ENCODE data around the gene WDR88.
"Not testable (repeated sequence)": the region's sequence is repeated elsewhere in the genome, so short reads cannot be mapped to it uniquely, and the experiment has no call there.

WDR88 gene

GRCh38 chr19:33204136-33204973 lies 72.4 kb downstream of the WDR88 start:
- WGBS (ENCODE audit: insufficient coverage, insufficient read length), result no CpG with 5 or more reads among the region's 32 CpGs
- H3K4me1 ChIP-seq (ENCODE audit: control insufficient read depth, insufficient read depth, low read length), result no peaks in the 10 kb centered on the region
- H3K27me3 ChIP-seq (ENCODE audit: control insufficient read depth, insufficient read depth, low read length), result no peaks in the 10 kb centered on the region
- H3K9me3 ChIP-seq (ENCODE audit: control insufficient read depth, insufficient read depth, low read length), result no peaks in the 10 kb centered on the region
- peaks cover 19% of the 10 kb centered on the region; the same call in 1 of the 2 replicates for H3K36me3 ChIP-seq (ENCODE audit: control insufficient read depth, insufficient read depth, low read length)
- no peak overlapping the region for H3K27ac ChIP-seq (ENCODE audit: low read length)
- DNase-seq (ENCODE audit: low read depth, low spot score), result no peak
- no peak overlapping the region for H3K4me3 ChIP-seq (ENCODE audit: low read length)

DNA sequence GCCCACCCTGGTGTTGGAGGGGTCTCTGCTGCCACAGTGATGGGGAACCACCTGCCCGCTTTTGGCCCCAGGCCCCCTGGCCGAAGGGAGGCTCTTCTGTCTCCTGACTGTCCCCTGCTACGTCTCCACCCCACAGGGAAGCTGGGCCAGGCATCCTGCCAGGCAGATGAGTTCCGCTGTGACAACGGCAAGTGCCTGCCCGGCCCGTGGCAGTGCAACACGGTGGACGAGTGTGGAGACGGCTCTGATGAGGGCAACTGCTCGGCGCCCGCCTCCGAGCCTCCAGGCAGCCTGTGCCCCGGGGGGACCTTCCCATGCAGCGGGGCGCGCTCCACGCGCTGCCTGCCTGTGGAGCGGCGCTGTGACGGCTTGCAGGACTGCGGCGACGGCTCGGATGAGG lies 73.2 kb downstream of the WDR88 start:
- peaks cover 19% of the 10 kb centered on the region; the same call in 1 of the 2 replicates for H3K36me3 ChIP-seq (ENCODE audit: control insufficient read depth, insufficient read depth, low read length)
- H3K27me3 ChIP-seq (ENCODE audit: control insufficient read depth, insufficient read depth, low read length), result no peaks in the 10 kb centered on the region
- no peak overlapping the region for H3K27ac ChIP-seq (ENCODE audit: low read length)
- H3K9me3 ChIP-seq (ENCODE audit: control insufficient read depth, insufficient read depth, low read length), result no peaks in the 10 kb centered on the region
- H3K4me1 ChIP-seq (ENCODE audit: control insufficient read depth, insufficient read depth, low read length), result no peaks in the 10 kb centered on the region
- DNase-seq (ENCODE audit: low read depth, low spot score), result no peak
- WGBS (ENCODE audit: insufficient coverage, insufficient read length), result no CpG with 5 or more reads among the region's 27 CpGs
- H3K4me3 ChIP-seq (ENCODE audit: low read length), result no peak overlapping the region

DNA sequence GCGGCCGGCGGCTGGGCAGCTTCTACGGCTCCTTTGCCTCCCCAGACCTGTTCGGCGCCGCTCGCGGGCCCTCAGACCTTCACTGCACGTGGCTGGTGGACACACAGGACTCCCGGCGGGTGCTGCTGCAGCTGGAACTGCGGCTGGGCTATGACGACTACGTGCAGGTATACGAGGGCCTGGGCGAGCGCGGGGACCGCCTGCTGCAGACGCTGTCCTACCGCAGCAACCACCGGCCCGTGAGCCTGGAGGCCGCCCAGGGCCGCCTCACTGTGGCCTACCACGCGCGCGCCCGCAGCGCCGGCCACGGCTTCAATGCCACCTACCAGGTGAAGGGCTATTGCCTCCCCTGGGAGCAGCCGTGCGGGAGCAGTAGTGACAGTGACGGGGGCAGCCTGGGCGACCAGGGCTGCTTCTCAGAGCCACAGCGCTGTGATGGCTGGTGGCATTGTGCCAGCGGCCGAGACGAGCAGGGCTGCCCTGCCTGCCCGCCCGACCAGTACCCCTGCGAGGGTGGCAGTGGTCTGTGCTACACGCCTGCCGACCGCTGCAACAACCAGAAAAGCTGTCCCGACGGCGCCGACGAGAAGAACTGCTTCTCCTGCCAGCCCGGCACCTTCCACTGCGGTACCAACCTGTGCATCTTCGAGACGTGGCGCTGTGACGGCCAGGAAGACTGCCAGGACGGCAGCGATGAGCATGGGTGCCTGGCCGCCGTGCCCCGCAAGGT lies 73.8 kb downstream of the WDR88 start:
- no peak for DNase-seq (ENCODE audit: low read depth, low spot score)
- Histone ChIP-seq H3K27me3 (ENCODE audit: control insufficient read depth, insufficient read depth, low read length) (no peaks in the 10 kb centered on the region), H3K9me3 (ENCODE audit: control insufficient read depth, insufficient read depth, low read length) (no peaks in the 10 kb centered on the region), H3K4me1 (ENCODE audit: control insufficient read depth, insufficient read depth, low read length) (no peaks in the 10 kb centered on the region), H3K4me3 (ENCODE audit: low read length) (no peak overlapping the region), H3K36me3 (ENCODE audit: control insufficient read depth, insufficient read depth, low read length) (peaks cover 19% of the 10 kb centered on the region; the same call in 1 of the 2 replicates), H3K27ac (ENCODE audit: low read length) (no peak overlapping the region)
- WGBS (ENCODE audit: insufficient coverage, insufficient read length), result no CpG with 5 or more reads among the region's 64 CpGs

GRCh38 chr19:33206261-33207039 lies 74.5 kb downstream of the WDR88 start:
- H3K36me3 ChIP-seq (ENCODE audit: control insufficient read depth, insufficient read depth, low read length), result peaks cover 19% of the 10 kb centered on the region; the same call in 1 of the 2 replicates
- WGBS (ENCODE audit: insufficient coverage, insufficient read length), result no CpG with 5 or more reads among the region's 38 CpGs
- no peaks in the 10 kb centered on the region for H3K4me1 ChIP-seq (ENCODE audit: control insufficient read depth, insufficient read depth, low read length)
- H3K4me3 ChIP-seq (ENCODE audit: low read length), result no peak overlapping the region
- no peak overlapping the region for H3K27ac ChIP-seq (ENCODE audit: low read length)
- H3K9me3 ChIP-seq (ENCODE audit: control insufficient read depth, insufficient read depth, low read length), result no peaks in the 10 kb centered on the region
- no peak for DNase-seq (ENCODE audit: low read depth, low spot score)
- no peaks in the 10 kb centered on the region for H3K27me3 ChIP-seq (ENCODE audit: control insufficient read depth, insufficient read depth, low read length)

DNA sequence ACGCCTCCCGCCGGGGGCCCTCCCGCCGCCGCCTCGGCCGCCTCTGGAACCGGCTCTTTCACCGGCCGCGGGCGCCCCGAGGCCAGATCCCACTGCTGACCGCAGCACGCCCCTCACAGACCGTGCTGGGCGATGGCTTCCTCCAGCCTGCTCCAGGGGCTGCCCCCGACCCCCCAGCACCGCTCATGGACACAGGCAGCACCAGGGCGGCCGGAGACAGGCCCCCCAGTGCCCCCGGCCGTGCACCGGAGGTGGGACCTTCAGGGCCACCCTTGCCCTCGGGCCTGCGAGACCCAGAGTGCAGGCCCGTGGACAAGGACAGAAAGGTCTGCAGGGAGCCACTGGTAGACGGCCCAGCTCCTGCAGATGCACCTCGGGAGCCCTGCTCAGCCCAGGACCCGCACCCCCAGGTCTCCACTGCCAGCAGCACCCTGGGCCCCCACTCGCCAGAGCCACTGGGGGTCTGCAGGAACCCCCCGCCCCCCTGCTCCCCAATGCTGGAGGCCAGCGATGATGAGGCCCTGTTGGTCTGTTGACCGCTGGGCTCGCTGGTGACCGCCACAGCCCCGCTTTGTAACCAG lies 75.2 kb downstream of the WDR88 start:
- Histone ChIP-seq H3K4me3 (ENCODE audit: low read length) (no peak overlapping the region), H3K36me3 (ENCODE audit: control insufficient read depth, insufficient read depth, low read length) (peaks cover 19% of the 10 kb centered on the region; the same call in 1 of the 2 replicates), H3K27ac (ENCODE audit: low read length) (no peak overlapping the region), H3K4me1 (ENCODE audit: control insufficient read depth, insufficient read depth, low read length) (no peaks in the 10 kb centered on the region), H3K27me3 (ENCODE audit: control insufficient read depth, insufficient read depth, low read length) (no peaks in the 10 kb centered on the region), H3K9me3 (ENCODE audit: control insufficient read depth, insufficient read depth, low read length) (no peaks in the 10 kb centered on the region)
- no CpG with 5 or more reads among the region's 38 CpGs for WGBS (ENCODE audit: insufficient coverage, insufficient read length)
- no peak for DNase-seq (ENCODE audit: low read depth, low spot score)

DNA sequence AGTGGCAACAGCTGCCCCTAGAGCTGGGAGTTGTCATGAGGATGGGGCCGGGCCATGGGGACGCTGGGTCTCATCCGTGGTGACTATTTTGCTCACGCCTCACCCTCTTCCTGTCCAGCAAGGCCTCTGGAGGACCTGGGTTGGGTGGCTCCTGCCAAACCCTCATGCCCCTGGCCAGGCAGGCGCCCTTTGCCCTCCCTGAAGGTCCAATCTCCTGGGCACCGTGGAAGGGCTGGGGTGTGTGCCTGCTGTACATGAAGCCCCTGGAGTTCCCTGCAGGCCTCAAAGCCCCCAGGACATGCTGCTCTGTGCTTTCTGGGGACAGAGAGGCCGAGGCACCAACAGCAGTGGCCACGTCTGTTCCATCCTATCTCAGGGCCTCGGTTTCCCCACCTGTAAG lies 76.0 kb downstream of the WDR88 start:
- H3K27me3 ChIP-seq (ENCODE audit: control insufficient read depth, insufficient read depth, low read length), result no peaks in the 10 kb centered on the region
- no peak overlapping the region for H3K27ac ChIP-seq (ENCODE audit: low read length)
- no peaks in the 10 kb centered on the region; the same call in 1 of the 2 replicates for H3K4me1 ChIP-seq (ENCODE audit: control insufficient read depth, insufficient read depth, low read length)
- no peaks in the 10 kb centered on the region for H3K9me3 ChIP-seq (ENCODE audit: control insufficient read depth, insufficient read depth, low read length)
- H3K4me3 ChIP-seq (ENCODE audit: low read length), result no peak overlapping the region
- peaks cover 19% of the 10 kb centered on the region; the same call in 1 of the 2 replicates for H3K36me3 ChIP-seq (ENCODE audit: control insufficient read depth, insufficient read depth, low read length)
- no peak for DNase-seq (ENCODE audit: low read depth, low spot score)
- no CpG with 5 or more reads among the region's 9 CpGs for WGBS (ENCODE audit: insufficient coverage, insufficient read length)

DNA sequence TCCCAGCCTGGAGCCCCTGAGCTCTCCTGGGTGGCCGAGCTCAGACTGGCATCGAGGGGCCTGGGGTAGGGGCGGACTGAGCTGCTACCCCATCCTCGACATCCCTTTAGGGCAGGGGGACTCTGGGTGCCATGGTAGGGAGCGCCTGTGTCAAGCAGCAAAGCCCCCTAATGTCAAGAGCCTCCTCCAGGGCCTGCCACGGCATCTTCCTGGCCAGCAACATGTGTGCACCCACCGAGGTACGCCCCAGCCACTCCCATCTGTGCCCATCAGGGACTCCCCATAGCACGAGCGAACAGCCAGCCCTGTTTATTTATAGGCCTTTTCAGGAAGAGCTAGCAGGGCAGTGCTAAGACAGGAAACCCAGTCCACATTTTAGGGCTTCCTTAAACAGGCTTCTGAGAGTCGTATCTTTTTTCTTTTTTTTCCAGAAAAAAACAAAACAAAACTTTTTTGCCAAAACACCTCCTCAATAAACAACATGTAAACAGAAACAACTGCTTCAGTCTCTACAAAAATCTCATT lies 76.5 kb downstream of the WDR88 start:
- H3K27me3 ChIP-seq (ENCODE audit: control insufficient read depth, insufficient read depth, low read length), result no peaks in the 10 kb centered on the region
- no peak overlapping the region for H3K27ac ChIP-seq (ENCODE audit: low read length)
- no peaks in the 10 kb centered on the region; the same call in 1 of the 2 replicates for H3K4me1 ChIP-seq (ENCODE audit: control insufficient read depth, insufficient read depth, low read length)
- peaks cover 16% of the 10 kb centered on the region; the same call in 1 of the 2 replicates for H3K36me3 ChIP-seq (ENCODE audit: control insufficient read depth, insufficient read depth, low read length)
- H3K9me3 ChIP-seq (ENCODE audit: control insufficient read depth, insufficient read depth, low read length), result no peaks in the 10 kb centered on the region
- H3K4me3 ChIP-seq (ENCODE audit: low read length), result no peak overlapping the region
- WGBS (ENCODE audit: insufficient coverage, insufficient read length), result no CpG with 5 or more reads among the region's 11 CpGs
- DNase-seq (ENCODE audit: low read depth, low spot score), result no peak

GRCh38 chr19:33208904-33209849 lies 77.3 kb downstream of the WDR88 start:
- no peaks in the 10 kb centered on the region for H3K9me3 ChIP-seq (ENCODE audit: control insufficient read depth, insufficient read depth, low read length)
- peaks cover 16% of the 10 kb centered on the region; the same call in 1 of the 2 replicates for H3K36me3 ChIP-seq (ENCODE audit: control insufficient read depth, insufficient read depth, low read length)
- H3K27me3 ChIP-seq (ENCODE audit: control insufficient read depth, insufficient read depth, low read length), result no peaks in the 10 kb centered on the region
- WGBS (ENCODE audit: insufficient coverage, insufficient read length), result no CpG with 5 or more reads among the region's 24 CpGs
- no peaks in the 10 kb centered on the region; the same call in 1 of the 2 replicates for H3K4me1 ChIP-seq (ENCODE audit: control insufficient read depth, insufficient read depth, low read length)
- no peak overlapping the region for H3K27ac ChIP-seq (ENCODE audit: low read length)
- no peak for DNase-seq (ENCODE audit: low read depth, low spot score)
- no peak overlapping the region for H3K4me3 ChIP-seq (ENCODE audit: low read length)

DNA sequence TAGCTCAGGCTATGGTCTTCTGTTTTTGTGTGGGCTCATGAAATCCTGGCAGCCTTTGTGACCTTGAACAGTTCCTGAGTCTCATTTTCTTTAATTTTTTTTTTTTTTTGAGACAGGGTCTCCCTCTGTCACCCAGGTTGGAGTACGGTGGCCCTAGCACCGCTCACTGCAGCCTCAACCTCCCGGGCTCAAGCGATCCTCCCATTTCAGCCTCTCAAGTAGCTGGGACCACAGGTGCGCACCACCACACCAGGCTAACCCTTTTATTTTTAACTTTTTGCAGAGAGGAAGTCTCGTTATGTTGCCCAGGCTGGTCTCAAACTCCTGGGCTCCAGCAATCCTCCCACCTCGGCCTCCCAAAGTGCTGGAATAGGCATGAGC lies 77.9 kb downstream of the WDR88 start:
- not testable (repeated sequence) for H3K27ac ChIP-seq (ENCODE audit: low read length); H3K27me3 ChIP-seq (ENCODE audit: control insufficient read depth, insufficient read depth, low read length); DNase-seq (ENCODE audit: low read depth, low spot score); H3K9me3 ChIP-seq (ENCODE audit: control insufficient read depth, insufficient read depth, low read length); H3K4me3 ChIP-seq (ENCODE audit: low read length); H3K4me1 ChIP-seq (ENCODE audit: control insufficient read depth, insufficient read depth, low read length)
- peaks cover 14% of the 10 kb centered on the region; the same call in 1 of the 2 replicates for H3K36me3 ChIP-seq (ENCODE audit: control insufficient read depth, insufficient read depth, low read length)
- no CpG with 5 or more reads among the region's 7 CpGs for WGBS (ENCODE audit: insufficient coverage, insufficient read length)

All from iPS DF 6.9 (cell line).